SU-DHL-6 (cell line): ENCODE data around the gene CCDC116.

ENCODE experiments used
- CTCF ChIP-seq: fragments of 200-600 bp; sonication (generic); IDR thresholded peaks from one replicate; pipeline ENCODE4 v1.5.1; 2017; ENCODE audit warnings: antibody characterized with exemption, mild to moderate bottlenecking, low read length, moderate library complexity; ENCODE audit not compliant: insufficient read depth, poor library complexity, severe bottlenecking
- EZH2phosphoT487 ChIP-seq: fragments of 200-600 bp; sonication (generic), shearing (Covaris generic); conservative IDR thresholded peaks from 2 replicates; pipeline ENCODE4 v1.6.1; 2018; ENCODE audit warnings: mild to moderate bottlenecking, antibody characterized with exemption, low read length, moderate library complexity, mixed read lengths

- TF ChIP-seq CTCF = no peak
- TF ChIP-seq EZH2phosphoT487 = no peak
Measured at GRCh38 chr22:21672107-21672629, 39.6 kb downstream of the CCDC116 start.
